Immature natural killer cell (primary cell): ENCODE results near the gene TMEM130. TPM values are rescaled to one million over a fixed set of nuclear protein-coding genes. Genes with fewer than 3 reads are reported as not detected.
A peak's percentile ranks its signal among the peaks of the same experiment; 100 is the strongest.
"Not testable (repeated sequence)": the region's sequence is repeated elsewhere in the genome, so short reads cannot be mapped to it uniquely, and the experiment has no call there.

ENCODE experiments used
- DNase-seq, 3 donors: peaks; one replicate each; pipeline ENCODE4 v3.0.0; 2022; ENCODE audit warnings: mixed read lengths in 1 of 3
- H3K27ac Mint-ChIP-seq, 6 donors: one replicate each; pipeline ENCODE4 v1.8.0; 2020; ENCODE audit warnings: mixed read lengths in 6 of 6, mild to moderate bottlenecking in 5 of 6, inconsistent platforms in 4 of 6, moderate library complexity in 3 of 6
- H3K27me3 Mint-ChIP-seq, 3 donors: one replicate each; pipeline ENCODE4 v1.8.0; 2020 to 2021; ENCODE audit warnings: low read depth in 3 of 3, mild to moderate bottlenecking in 3 of 3, mixed read lengths in 3 of 3, moderate library complexity in 3 of 3, inconsistent platforms in 1 of 3
- H3K36me3 Mint-ChIP-seq, 3 donors: one replicate each; pipeline ENCODE4 v1.8.0; 2020; ENCODE audit warnings: mixed read lengths in 3 of 3, inconsistent platforms in 2 of 3, mild to moderate bottlenecking in 2 of 3
- H3K4me1 Mint-ChIP-seq, 2 donors: one replicate each; pipeline ENCODE4 v1.8.0; 2020; ENCODE audit warnings: inconsistent platforms in 2 of 2, mild to moderate bottlenecking in 2 of 2, mixed read lengths in 2 of 2, moderate library complexity in 1 of 2
- H3K4me3 Mint-ChIP-seq, 5 donors: one replicate each; pipeline ENCODE4 v1.8.0; 2020; ENCODE audit warnings: mild to moderate bottlenecking in 5 of 5, mixed read lengths in 5 of 5, inconsistent platforms in 3 of 5, moderate library complexity in 3 of 5
- H3K9me3 Mint-ChIP-seq, 6 donors: one replicate each; pipeline ENCODE4 v1.8.0; 2020; ENCODE audit warnings: mild to moderate bottlenecking in 6 of 6, mixed read lengths in 6 of 6, inconsistent platforms in 4 of 6, moderate library complexity in 3 of 6
- polyA plus RNA-seq, 3 donors: library from polyadenylated mRNA; unstranded; fragments of 300-500 nt; fragmentation: Illumina TruSeq; gene quantifications; one replicate each; pipeline ENCODE4 v1.2.3, GENCODE V29; 2021

Gene TMEM130
- polyA plus RNA-seq, 3 donors from 2014 or later = not detected

DNA sequence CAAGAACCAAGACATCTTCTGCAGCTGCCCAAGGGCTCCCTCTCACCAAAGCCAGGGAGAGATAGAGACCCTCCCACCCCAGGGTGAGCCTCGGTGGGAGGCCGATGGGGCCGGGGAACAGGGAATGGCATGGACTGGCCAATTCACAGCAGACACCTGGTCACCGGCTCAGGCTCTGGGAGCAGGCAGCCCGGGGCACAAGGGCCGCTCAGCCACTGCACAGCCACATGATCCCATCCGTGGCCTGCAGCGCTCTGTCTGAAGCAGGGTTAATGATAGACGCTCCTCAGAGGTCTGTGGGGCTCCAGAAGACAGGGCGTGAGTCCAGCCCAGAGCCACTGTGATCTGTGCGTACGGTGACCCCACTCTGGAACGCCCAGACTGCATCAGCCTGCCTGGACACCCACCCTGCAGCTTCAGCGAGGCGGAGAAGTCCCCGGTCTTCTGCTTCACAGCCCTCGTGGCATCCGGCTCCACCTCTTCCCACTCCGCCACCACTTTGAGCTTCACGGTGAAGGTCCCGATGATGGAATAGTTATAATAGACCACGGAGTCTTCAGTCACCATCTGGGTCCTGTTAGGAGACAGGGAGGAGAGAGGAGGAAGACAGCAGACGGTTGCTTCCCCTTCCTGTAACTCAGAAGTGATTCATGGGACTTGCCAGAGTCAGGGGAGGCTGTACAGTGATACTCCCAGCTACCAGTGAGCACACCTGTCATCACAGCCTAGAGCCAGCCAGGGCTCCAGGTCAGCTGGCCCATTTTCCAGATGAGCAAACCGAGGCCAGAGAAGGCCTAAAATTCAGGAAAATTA, 14.0 kb downstream of the TMEM130 start:
- Mint-ChIP-seq H3K9me3 (peaks cover 0 to 2% (median 0%) of the 10 kb centered on the region in 6 donors), H3K36me3 (no peaks in the 10 kb centered on the region), H3K27ac (no peak overlapping the region), H3K4me1 (no peaks in the 10 kb centered on the region), H3K27me3 (peaks cover 2 to 10% (median 9%) of the 10 kb centered on the region in 3 donors), H3K4me3 (no peak overlapping the region)
- no peak for DNase-seq

DNA sequence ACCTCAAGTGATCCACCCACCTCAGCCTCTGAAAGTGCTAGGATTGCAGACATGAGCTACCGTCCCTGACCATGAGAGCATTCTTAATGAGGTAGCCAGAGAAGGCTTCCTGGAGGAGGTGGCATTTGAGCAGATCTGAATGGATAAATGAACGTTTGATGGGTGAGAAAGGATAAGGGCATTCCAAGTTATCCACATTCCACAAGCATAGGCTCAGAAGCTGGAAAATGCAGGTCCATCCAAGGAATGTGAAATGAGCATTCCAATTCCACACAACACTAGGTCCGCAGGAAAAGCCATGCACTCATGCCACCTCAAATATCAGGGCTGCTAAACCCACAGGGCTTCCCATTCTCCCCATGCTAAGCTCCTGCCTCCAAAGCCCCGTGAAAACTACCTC, 17.0 kb downstream of the TMEM130 start:
- Mint-ChIP-seq H3K4me3 (no peak overlapping the region), H3K27ac (no peak overlapping the region), H3K27me3 (peaks cover 2 to 12% (median 9%) of the 10 kb centered on the region in 3 donors), H3K4me1 (no peaks in the 10 kb centered on the region), H3K9me3 (peaks cover 0 to 2% (median 0%) of the 10 kb centered on the region in 6 donors), H3K36me3 (no peaks in the 10 kb centered on the region)
- no peak for DNase-seq

DNA sequence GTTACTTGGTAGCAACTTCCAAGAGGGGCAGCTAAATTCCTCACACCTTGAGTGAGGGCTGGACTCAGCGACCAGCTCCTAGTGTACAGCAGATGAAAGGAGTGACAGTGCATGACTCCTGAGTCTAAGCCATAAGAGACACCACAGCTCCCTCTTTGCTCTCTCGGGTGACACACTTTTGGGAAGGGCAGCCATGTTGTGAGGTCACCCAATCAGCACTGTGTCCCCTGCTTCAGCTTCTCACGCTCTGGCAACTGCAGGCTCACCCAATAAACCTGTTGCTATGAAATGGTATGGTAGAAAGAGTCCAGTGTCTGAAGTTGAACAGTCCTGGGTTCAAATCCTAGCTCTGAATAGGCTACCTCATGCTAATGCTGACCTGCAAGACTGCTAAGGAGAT, 20.9 kb downstream of the TMEM130 start:
- Mint-ChIP-seq H3K4me3 (no peak overlapping the region), H3K4me1 (no peaks in the 10 kb centered on the region), H3K27me3 (peaks cover 0 to 13% (median 4%) of the 10 kb centered on the region in 3 donors)

DNA sequence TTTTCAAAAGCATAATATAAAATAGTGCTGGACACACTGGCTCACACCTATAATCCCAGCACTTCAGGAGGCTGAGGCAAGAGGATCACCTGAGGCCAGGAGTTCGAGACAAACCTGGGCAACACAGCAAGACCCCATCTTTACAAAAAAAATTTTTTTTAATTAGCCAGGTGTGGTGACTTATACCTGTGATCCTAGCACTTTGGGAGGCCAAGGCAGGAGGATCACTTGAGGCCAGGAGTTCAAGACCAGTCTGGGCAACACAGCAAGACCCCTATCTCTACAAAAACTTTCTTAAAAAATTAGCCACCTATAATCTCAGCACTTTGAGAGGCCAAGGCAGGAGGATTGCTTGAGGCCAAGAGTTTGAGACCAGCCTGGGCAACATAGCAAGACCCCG, 27.3 kb downstream of the TMEM130 start:
- H3K36me3 Mint-ChIP-seq, H3K27ac Mint-ChIP-seq, H3K4me1 Mint-ChIP-seq, DNase-seq, H3K27me3 Mint-ChIP-seq, H3K4me3 Mint-ChIP-seq, H3K9me3 Mint-ChIP-seq: not testable (repeated sequence)

More for the DNA sequence above, 20.9 kb downstream of the TMEM130 start:
- Mint-ChIP-seq H3K27ac (no peak overlapping the region), H3K9me3 (peaks cover 0 to 4% (median 0%) of the 10 kb centered on the region in 6 donors), H3K36me3 (no peaks in the 10 kb centered on the region)
- DNase-seq = no peak

DNA sequence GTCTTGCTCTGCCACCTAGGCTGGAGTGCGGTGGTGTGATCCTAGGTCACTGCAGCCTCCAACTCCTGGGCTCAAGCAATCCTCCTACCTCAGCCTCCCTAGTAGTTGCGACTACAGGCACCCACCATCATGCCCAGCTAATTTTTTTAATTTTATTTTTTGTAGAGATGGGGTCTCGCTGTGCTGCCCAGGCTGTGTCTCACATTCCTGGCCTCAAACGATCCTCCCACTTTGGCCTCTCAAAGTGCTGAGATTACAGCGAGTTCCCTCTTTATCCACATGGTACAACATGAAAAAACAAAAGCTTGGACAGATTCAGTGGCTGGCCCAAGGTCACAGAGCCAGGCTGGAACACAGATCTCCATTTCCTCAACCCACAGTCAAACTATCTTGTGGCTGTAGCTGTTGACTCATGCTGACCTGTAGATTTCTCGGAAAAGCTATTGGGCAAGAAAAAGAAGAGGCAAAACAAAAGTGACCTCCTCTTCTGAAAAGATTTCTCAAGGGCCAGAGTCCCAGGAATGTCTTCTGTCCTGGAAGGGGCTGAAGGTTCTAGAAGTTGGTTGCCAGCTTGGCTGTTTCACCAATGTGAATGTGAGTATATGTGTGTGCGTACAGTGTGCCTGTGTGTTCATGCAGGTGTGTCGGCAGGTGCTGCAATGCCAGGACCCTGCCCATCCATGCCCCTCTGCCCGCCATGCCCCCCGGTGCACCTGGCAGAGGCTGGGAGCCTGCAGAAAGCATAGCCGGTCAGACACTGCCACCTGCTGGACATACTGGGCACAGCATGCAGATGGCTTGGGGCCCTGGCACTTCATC, 28.4 kb downstream of the TMEM130 start:
- H3K4me3 Mint-ChIP-seq = no peak overlapping the region
- no peaks in the 10 kb centered on the region for H3K4me1 Mint-ChIP-seq
- H3K36me3 Mint-ChIP-seq = no peaks in the 10 kb centered on the region
- DNase-seq = peak; percentile 30 to 48 (median 38)
- no peak overlapping the region for H3K27ac Mint-ChIP-seq
- no peaks in the 10 kb centered on the region for H3K9me3 Mint-ChIP-seq
- peaks cover 3 to 8% (median 8%) of the 10 kb centered on the region in 3 donors for H3K27me3 Mint-ChIP-seq

DNA sequence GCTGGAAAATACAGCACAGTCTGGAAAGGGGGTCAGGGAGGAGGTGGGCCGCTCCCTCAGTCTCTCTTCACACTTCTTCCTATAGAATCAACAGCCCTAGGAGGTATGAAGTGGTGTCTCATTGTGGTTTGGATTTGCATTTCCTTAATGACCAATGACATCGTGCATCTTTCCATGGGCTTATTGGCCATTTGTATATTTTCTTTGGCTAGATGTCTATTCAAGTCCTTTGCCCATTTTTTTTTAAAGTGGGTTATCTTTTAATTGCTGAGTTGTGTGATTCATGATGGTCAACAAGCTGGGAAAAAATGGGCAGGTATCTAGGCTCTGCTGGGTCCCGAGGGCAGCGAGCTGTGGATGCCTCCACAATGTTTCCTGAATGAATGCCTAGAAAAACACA, 29.1 kb downstream of the TMEM130 start:
- DNase-seq = no peak
- peaks cover 3 to 8% (median 8%) of the 10 kb centered on the region in 3 donors for H3K27me3 Mint-ChIP-seq
- H3K4me3 Mint-ChIP-seq = no peak overlapping the region
- H3K4me1 Mint-ChIP-seq = no peaks in the 10 kb centered on the region
- H3K9me3 Mint-ChIP-seq = no peaks in the 10 kb centered on the region
- H3K36me3 Mint-ChIP-seq = no peaks in the 10 kb centered on the region
- H3K27ac Mint-ChIP-seq = no peak overlapping the region

DNA sequence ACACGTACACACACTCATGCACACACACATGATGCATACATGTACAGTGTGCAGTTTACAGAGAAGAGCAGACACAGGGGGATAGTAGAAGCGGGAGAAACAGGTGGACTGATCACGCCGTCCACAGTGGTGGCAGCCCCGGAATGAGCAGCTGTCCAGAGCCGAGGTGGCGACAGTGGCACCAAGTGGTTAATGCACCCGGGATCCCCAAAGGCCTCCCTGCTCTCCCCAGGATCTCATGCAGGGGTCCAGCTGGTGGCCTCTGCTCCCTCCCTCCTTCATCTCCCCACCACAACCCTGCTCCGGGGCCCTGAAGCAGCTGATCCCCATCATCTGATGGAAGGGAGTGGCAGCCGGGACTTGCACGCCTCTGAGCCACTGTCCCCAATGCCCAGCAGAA, 29.7 kb downstream of the TMEM130 start:
- H3K4me3 Mint-ChIP-seq = no peak overlapping the region
- DNase-seq = no peak
- H3K27ac Mint-ChIP-seq = no peak overlapping the region
- H3K36me3 Mint-ChIP-seq = no peaks in the 10 kb centered on the region
- no peaks in the 10 kb centered on the region for H3K4me1 Mint-ChIP-seq
- peaks cover 3 to 10% (median 8%) of the 10 kb centered on the region in 3 donors for H3K27me3 Mint-ChIP-seq
- no peaks in the 10 kb centered on the region for H3K9me3 Mint-ChIP-seq

DNA sequence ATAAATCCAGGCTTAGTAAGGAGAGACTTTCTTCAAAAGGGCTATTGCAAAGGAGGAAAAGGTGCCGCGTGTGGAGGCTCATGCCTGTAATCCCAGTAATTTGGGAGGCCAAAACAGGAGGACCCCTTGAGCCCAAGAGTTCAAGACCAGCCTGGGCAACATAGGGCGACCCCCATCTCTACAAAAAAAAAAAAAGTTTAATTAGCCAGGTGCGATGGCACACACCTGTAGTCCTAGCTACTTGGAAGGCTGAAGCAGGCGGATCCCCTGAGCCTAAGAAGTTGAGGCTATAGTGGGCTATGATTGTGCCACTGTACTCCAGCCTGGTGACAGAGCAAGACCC, 32.2 kb downstream of the TMEM130 start:
- no peak overlapping the region for H3K27ac Mint-ChIP-seq
- no peak for DNase-seq
- no peak overlapping the region for H3K4me3 Mint-ChIP-seq
- H3K36me3 Mint-ChIP-seq = no peaks in the 10 kb centered on the region
- peaks cover 1 to 10% (median 6%) of the 10 kb centered on the region in 3 donors for H3K27me3 Mint-ChIP-seq
- H3K4me1 Mint-ChIP-seq = no peaks in the 10 kb centered on the region
- no peaks in the 10 kb centered on the region for H3K9me3 Mint-ChIP-seq

DNA sequence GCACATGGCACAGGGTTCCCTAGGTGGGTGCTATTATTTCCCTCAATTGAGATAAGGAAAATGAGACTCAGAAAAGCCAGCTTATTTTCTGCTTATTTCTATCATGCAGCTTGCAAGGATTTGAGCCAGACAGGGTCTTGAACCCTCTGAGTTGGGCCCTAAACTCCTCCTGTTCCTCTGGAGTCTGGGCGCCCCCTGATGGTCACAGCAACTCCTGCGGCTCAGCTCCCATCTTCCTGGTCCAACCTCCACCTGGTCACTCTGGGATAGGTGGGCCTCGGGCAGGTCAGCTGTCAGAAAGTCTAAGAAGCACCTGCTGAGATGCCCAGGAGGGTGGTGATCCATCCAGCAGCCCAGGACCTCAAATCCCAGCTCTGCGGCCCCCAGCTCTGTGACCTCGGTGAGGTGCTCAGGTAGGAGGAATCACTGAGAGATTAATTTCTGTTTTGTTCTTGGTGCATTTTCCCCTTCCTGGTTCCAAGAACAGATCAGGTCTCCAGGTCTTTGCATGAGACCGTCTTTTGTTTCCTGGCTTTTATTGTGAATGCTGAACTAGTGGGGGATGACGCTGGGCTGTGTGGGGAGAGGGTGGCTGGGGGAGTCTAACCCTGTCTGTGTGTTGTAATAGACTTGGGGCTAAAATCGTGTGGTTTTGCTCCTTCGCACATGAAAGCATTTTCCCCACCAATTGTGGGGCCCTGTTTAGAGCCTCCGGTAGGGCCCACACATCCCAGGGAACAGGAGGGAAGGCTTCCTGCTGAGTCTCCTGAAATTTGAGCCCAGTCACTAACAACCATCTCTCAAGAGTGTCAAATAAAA, 32.8 kb downstream of the TMEM130 start:
- Mint-ChIP-seq H3K9me3 (no peaks in the 10 kb centered on the region), H3K36me3 (no peaks in the 10 kb centered on the region), H3K4me1 (no peaks in the 10 kb centered on the region), H3K27me3 (peaks cover 1 to 10% (median 6%) of the 10 kb centered on the region in 3 donors), H3K4me3 (no peak overlapping the region), H3K27ac (no peak overlapping the region)
- no peak for DNase-seq

DNA sequence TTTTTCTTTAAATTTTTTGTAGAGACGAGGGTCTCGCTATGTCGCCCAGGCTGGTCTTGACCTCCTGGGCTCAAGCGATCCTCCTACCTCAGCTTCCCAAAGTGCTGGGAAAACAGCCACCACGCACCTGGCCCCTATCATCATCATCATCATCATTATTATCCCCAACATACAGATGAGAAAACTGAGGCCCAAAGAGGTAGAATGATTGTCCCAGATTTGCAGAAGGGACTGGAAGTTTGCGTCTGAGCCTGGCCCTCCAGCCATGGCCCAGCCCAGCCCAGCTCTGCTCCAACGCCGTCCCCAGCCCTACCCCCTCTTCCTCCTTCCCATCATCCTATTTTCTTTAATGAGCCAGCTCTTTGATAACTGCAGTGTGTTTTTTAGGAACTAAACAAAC, 34.9 kb downstream of the TMEM130 start:
- Mint-ChIP-seq H3K4me1 (no peaks in the 10 kb centered on the region), H3K27ac (no peak overlapping the region), H3K36me3 (no peaks in the 10 kb centered on the region), H3K9me3 (no peaks in the 10 kb centered on the region), H3K27me3 (peaks cover 1 to 6% (median 5%) of the 10 kb centered on the region in 3 donors), H3K4me3 (no peak overlapping the region)
- DNase-seq = no peak

DNA sequence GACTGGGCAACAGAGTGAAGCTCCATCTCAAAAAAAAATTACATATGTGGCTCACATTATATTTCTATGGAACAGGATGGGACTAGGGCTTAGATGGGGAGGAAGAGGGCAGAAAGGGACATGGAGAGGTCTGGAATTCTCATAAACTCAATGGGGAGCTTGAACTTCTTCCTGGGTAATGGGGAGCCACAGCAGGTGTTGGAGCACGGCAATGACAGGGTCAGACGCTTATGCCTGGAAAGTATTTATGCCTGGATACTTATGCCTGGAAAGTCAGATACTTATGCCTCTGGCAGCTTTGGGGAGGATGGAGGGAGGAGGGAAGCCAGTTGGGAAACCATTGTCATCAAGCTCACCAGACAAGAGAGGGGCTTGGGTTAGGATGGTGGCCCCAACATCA, 36.8 kb downstream of the TMEM130 start:
- Mint-ChIP-seq H3K36me3 (no peaks in the 10 kb centered on the region), H3K4me3 (no peak overlapping the region), H3K27ac (no peak overlapping the region), H3K9me3 (no peaks in the 10 kb centered on the region), H3K4me1 (no peaks in the 10 kb centered on the region), H3K27me3 (peaks cover 2 to 6% (median 4%) of the 10 kb centered on the region in 3 donors)
- DNase-seq = no peak

DNA sequence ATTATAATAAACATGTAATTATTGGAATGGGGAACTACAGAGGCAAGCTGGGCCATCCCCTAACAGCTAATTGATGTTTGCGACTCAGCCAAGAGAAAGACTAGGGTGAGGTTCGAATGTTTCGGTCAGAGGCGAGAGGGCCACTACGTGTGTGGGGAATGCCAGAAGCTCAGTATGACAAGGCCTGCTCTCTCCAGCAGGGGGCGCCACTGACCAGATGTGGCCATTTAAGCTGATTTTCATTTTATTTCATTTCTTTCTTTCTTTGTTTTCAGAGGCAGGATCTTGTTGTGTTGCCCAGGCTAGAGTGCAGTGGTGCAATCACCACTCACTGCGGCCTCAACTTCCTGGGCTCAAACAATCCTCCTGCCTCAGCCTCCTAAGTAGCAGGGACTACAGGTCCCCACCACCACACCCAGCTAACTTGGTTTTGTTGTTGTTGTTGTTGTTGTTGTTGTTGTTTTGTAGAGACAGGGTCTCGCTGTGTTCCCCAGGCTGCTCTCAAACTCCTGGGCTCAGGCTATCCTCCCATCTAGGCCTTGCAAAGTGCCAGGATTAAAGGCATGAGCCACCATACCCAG, 38.1 kb downstream of the TMEM130 start:
- no peaks in the 10 kb centered on the region for H3K9me3 Mint-ChIP-seq
- H3K36me3 Mint-ChIP-seq = no peaks in the 10 kb centered on the region
- no peaks in the 10 kb centered on the region for H3K4me1 Mint-ChIP-seq
- H3K27me3 Mint-ChIP-seq = peaks cover 0 to 4% (median 2%) of the 10 kb centered on the region in 3 donors
- DNase-seq = peak in 1 of 3 donors; percentile 7
- H3K4me3 Mint-ChIP-seq = no peak overlapping the region
- H3K27ac Mint-ChIP-seq = no peak overlapping the region

DNA sequence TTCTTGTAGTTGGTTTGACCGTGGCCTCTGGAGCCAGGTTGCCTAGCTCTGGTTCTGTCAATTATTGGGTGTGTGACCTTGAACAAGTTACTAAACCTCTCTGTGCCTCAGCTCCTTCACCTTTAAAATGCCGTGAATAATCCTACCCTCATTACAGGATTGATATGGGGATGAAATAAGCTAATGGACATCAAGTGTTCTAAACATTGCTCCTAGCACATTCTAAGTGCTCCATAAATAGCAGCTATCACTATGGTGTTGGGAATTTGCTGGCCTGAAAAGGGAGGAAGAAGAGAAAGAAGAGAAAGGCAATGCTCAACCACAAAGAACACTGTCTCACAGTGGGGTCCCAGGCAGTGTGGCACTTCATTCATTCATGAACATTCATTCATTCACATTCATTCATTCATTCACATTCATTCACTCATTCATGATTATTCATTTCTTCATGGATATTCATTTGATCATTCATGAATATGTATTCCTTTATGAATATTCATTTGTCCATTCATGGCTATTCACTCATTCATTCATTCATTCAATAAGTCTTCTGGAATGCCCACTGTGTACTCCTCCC, 38.8 kb downstream of the TMEM130 start:
- H3K9me3 Mint-ChIP-seq = no peaks in the 10 kb centered on the region

More for the DNA sequence above, 38.8 kb downstream of the TMEM130 start:
- H3K27me3 Mint-ChIP-seq = peaks cover 0 to 4% (median 2%) of the 10 kb centered on the region in 3 donors
- H3K36me3 Mint-ChIP-seq = no peaks in the 10 kb centered on the region
- DNase-seq = no peak
- H3K4me1 Mint-ChIP-seq = no peaks in the 10 kb centered on the region
- H3K4me3 Mint-ChIP-seq = no peak overlapping the region
- no peak overlapping the region for H3K27ac Mint-ChIP-seq
